ENCODE results near the gene OR2W1.

Gene OR2W1, protein sequence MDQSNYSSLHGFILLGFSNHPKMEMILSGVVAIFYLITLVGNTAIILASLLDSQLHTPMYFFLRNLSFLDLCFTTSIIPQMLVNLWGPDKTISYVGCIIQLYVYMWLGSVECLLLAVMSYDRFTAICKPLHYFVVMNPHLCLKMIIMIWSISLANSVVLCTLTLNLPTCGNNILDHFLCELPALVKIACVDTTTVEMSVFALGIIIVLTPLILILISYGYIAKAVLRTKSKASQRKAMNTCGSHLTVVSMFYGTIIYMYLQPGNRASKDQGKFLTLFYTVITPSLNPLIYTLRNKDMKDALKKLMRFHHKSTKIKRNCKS

DNA sequence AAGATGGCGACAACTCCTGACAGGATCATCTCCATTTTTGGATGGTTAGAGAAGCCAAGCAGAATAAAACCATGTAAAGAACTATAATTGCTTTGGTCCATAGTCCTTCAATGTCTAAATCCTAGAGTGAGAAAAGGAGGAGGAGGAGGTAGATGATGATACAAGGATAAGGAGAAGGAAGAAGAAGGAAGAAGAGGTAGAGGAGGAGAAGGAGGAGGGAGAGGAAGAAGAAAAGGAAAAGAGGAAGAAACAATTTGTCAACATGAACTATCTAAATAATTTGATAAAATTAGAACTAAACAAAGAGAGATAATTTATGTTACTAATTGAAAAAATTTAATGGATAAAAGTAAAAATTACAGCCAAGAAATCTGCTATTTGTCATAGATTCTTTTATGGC lies at the start of gene OR2W1:
TSS of gene OR2W1 (minus strand) at position 101 of the 400 bp plus-strand sequence. CDS start at position 101, 0 bp downstream.
- no peak for DNase-seq

DNA sequence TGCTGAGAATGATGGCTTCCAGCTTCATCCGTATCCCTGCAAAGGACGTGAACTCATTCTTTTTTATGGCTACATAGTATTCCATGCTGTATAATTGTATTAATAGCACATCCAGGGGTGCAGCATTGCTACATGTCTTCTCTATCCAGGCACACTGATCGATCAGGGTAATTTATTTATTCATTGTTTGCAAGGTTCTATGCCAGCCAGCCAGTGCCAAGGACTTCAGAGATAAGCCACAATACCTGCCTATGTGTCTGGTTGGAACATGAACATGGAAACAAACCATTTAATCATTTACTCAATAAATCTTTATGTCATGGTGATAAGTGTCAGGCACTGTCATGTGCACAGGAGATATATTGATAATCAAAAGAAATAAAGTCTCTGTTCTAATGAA lies 48.0 kb upstream of the OR2W1 start:
- no peak for DNase-seq

DNA sequence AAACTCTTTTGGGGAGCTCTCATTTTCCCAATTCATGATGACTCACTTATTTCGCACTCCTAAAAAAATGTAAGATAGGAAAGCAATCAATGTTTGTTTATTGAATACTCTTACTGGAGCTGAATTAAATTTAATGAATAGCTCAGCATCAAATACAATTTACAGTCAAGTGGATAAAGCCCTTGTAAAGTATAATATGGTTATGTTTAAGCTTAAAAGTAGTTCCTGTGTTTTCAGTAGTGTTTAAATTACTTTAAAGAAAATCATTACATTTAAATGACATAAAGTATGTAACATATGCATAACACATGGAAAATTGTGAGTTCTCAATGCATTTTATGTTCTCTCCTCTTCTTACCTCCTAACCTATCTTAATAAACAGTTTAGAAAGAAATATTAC lies 42.2 kb upstream of the OR2W1 start, which contains the start of gene OR2B3:
TSS of gene OR2B3 (minus strand) at position 101 of the 400 bp plus-strand sequence. CDS start at position 36, 65 bp downstream.
- no peak for DNase-seq

DNA sequence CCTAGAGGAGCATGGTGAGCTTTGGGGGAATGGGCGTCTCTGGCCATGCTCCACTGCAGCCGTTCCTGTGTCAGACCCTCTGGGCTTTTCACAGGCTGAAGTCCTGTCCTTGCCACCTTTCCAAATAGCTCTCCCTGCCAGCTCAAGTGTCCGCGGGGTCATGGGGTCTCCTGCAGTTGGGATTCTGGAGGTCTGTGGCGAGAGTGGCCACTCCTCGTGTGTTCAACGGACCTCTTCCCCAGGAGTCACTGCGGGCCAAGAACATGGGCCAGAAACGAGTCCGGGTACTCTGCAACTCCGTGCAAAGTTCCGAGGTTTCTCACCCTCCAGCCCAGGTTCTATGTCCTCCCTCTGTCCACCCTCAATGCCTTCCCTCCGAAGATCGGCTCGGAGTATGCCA lies 37.5 kb upstream of the OR2W1 start:
- DNase-seq, result no peak

DNA sequence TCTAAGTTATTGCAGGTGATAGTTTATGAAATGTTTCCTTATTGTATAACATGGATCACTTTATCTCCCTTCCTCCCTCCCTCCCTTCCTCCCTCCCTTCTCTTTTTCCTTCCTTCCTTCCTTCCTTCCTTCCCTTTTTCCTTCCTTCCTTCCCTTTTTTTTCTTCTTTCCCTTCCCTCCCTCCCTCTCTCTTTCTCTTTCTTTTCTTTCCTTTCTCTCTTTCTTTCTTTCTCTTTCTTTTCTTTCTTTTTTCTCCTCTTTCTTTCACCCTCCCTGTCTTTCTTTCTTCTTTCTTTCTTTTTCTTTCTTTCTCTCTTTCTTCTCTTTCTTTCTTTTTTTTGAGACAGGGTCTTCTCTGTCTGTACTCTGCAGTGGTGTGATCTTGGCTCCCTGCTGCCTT lies 36.3 kb upstream of the OR2W1 start:
- DNase-seq, result no peak

DNA sequence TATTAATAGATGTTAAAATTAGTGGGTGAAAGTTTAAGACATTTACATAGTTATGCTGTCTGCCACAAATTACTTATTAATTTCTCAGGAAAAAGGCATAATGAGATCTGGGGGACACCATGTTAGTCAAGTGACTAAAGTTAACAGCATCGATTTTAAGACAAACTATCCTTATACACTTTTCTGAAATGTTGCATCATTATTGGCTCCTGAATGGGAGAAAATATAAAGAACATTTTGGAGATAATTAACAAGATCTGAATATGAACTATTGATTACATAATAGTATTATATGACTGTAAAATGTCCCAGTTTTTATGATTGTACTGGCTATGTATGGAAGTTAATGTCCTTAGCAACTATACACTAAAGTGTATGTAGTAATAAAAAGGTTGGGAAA lies 34.2 kb upstream of the OR2W1 start:
- no peak for DNase-seq

DNA sequence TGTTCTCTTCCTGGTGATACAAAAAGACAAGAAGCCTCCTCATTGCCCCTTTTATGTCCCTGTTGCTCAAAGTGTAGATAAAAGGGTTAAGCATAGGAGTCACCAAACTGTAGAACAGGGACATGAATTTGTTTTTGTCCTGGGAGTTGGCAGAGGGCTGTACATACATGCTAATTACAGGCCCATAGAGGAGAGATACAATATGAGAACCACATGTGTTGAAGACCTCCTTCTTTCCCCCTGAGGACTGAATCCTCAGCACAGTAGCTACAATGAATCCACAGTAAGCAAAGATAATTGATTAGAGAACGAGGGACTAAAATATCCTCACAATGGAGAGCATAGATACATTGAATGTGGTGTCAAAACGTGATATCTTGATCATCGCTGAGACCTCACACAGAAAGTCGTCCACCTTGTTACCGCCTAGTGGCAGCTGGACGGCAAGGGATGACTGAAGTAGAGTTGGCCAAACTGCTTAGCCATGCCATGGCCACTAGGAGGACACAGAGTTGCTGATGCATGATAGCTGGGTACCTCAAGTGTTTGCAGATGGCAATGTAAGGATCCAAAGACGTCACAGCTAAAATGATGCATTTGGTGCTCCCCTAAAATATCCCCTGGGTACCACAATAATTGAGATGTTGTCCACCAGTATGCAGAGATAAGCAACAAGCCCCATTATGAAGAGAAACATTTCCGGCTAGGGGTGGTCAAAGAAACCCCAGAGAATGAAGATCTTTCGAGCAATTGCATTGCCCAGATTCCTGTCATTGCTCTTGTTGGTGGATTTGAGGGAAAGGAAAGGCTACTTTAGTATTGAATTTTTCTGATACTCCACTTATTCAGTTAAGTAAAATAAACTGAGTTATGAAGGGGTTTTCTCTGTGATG lies 27.1 kb upstream of the OR2W1 start:
- DNase-seq, result peak; percentile 1

DNA sequence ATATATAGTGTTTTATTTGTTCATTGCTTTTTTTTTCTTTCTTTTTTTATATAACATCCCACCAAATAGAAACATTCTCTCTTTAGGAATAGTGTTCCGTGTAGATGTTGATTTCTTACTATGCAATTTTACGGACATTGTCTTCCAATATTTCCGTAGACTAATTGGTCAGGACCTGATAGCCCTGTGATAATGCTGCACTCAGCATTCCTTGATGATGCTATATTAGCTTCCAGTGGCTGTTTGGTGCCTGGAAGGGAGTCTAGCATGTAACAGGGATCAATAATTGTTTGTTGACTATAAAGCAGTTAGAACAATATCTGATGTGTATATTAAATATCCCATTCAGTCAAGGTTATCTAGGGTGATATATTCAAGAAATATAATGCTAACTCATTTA lies 6.7 kb upstream of the OR2W1 start:
- DNase-seq, result no peak

DNA sequence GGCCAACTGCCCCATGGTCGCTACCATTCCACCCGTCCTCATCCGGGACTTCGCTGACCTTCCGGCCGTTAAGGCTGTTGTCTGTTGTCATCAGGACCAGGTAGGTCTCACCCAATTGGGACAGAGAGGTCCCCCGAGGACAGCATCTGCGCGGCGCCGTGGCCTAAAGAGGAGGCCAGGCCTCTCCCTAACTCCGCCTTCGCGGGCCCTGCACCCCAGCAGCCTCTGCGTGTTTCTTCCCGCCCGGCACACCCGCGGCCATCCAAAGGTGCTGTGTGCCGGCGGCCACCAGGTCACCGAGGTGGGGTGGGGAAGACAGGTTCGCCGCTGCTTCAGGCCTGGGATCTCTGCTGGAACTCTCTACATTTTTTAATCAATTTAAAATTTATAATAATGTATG lies 9.0 kb downstream of the OR2W1 start:
- DNase-seq, result no peak

DNA sequence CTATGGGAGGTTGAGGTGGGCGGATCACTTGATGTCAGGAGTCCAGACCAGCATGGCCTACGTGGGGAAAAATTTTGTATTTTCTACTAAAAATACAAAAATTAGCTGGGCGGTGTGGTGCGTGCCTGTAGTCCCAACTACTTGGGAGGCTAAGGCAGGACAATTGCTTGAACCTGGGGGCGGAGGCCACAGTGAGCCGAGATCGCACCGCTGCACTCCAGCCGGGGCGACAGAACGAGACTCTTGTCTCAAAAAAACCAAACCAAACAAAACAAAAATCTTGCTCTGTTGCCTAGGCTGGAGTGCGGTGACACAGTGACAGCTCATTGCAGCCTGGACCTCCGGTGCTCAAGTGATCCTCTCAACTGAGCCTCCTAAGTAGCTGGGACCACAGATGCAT lies 16.2 kb downstream of the OR2W1 start:
- DNase-seq, result no peak

DNA sequence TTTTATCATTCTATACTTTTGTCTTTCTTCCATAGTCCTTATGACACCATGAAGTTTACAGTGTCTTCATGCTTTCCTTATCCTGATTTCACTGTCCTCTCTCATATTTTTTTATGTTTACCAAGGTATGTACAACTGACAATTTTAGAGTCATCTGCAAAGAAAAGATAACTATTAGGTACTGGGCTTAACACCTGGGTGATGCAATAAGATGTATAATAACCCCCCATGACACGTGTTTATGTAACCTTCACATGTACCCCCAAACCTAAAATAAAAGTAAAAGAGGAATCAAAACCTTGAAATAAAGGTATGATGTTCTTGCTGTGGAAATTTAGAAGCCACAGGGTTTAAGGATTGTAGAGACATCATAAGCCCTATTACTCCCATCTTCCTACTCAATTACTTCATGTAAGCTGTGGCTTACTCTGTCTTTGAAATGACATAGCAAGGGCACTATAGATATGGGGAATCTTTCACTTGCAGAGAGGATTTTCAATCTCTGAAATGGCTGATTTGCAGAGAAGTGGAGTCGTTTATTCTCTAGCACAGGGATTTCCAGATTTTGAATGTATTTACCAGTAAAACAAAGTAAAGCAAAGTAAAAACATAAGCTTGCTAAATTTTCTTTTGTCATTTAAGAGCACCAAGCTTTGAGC lies 18.9 kb downstream of the OR2W1 start:
- no peak for DNase-seq

DNA sequence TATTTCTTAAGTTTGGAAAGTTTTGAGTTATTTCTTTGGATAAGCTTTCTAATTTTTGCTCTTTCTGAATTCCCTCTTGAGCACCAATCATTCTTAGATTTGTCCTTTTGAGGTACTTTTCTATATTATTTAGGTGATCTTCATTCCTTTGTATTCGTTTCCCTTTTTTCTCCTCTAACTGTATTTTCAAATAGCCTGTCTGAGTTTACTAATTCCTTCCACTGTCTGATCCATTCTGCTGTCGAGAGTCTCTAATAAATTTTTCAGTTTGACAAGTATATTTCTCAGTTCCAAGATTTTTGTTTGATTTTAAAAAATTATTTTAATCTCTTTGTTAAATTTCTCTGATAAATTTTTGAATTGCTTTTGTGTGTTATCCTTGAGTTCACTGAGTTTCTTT lies 23.5 kb downstream of the OR2W1 start:
- no peak for DNase-seq

DNA sequence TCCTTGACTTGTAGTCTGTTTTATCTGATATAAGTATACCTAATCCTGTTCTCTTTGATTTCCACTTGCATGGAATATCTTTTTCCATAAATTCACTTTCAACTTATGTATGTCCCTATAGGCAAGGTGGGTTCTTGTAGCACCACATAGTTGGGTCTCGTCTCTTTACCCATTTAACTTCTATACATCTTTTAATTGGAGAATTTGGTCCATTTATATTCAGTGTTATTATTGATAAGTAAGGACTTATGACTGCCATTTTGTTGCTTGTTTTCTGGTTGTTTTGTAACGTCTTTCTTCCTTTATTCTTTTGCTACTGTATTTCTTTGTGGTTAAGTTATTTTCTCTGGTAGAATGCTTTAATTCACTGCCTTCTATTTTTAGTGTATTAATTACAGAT lies 25.3 kb downstream of the OR2W1 start:
- no peak for DNase-seq

DNA sequence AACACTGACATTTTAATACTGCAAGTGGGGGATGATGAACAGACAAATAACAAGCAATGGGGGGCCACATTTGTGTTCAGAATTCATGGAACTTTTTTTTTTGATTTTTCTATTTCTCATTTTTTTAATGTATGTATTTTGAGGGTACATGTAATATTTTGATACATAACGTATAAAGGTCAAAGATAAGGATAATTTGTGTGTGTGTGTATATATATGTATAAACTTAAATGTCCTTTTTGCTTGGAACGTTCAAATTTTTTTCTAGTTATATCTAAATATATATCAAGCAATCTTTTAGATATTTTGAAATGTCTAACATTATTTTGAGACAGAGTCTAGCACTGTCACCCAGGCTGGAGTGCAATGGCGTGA lies 27.6 kb downstream of the OR2W1 start:
- no peak for DNase-seq

DNA sequence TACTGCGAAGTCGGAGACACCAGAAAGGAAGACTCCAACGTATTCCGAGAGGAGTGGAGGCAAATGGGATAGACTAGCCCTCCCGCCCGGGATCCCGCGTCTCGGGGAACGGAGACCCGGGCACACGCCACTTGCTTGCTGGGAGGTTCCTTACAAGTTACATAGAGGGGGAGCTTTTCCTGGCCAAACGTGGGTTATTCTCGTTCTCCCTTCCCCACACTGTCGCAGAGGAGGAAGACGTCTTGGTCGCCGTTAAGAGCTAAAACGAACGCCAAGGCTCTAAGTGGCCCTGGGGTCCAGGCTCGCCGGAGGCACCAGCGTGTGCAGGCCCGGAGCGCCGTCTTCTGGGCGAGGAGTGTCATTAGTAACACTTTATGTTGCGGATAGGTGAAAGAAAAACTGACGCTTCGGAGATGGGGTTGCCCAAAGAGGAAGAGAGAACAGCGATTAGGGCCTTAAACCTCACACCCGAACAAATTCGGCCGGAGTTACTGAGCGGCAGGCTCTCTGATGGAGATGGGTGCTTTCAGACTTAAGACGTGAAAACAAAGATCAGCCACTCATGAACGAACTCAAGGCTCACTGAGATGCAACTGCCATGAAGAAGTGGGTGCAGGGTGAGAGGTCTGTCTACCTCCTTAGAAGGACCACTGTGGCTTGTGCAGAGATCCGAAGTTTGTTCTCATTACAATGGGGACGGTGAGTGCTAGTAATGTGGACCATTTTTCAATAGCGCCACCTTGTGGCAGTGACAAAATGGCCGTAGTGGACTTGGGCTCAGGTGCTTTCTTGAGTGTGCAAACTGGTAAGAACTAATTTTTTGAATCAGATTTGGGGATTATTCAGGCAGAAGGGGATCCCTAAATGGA lies 28.2 kb downstream of the OR2W1 start:
- DNase-seq, result peak; percentile 85

DNA sequence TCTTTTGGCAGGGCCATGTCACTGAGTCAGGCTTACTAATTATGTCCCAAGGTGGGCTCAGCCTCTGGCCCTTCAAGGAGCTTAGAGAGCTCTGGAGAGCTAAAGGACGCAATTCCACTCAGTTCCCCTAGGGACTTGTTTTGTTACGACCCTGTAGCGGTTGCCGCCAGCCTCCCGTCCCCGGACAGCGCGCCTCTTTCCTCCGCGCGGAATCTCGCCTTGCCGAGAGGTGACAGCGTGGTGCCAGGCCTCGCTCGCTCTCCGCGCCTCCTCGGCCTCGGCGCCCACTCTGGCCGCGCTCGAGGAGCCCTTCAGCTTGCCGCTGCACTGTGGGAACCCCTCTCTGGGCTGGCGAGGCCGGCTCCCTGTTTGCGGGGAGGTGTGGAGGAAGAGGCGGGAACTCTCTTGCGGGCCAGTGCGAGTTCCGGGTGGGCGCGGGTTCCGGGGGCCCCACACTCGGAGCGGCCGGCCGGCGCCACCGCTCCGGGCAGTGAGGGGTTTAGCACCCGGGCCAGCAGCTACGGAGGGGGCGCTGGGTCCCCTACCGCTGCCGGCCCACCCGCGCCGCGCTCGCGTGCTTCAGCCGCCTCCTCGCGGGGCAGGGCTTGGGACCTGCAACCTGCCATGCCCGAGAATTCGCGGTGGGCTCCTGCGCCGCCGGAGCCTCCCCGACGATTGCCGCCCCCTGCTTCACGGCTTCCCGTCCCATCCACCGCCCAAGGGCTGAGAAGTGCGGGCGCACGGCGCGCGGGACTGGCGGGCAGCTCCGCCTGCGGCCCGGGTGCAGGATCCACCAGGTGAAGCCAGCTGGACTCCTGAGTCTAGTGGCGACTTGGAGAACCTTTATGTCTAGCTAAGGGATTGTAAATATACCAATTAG lies 30.0 kb downstream of the OR2W1 start:
- DNase-seq, result no peak

DNA sequence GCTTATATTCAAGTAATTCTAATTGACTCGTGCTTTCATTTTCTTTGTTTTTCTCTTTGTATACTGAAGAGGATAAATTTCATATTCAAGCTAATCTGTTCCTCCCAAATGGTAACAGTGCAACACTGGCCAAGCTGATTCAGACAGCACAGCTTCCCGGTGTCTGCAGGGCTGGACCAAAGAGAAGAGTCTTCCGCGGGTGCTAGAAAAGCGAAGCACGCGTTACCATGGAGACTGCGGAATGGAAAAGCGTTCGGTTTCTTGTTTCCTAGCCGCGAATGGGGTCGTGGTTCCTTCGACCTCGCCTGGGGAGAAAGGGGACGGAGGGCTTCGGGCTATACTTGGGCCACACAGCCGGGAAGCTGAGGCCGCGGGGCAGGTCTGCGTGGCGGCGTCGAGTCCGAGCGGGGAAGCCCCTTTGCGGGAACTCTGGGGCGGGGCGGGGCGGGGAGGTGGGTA lies 33.7 kb downstream of the OR2W1 start:
- DNase-seq, result peak; percentile 48

DNA sequence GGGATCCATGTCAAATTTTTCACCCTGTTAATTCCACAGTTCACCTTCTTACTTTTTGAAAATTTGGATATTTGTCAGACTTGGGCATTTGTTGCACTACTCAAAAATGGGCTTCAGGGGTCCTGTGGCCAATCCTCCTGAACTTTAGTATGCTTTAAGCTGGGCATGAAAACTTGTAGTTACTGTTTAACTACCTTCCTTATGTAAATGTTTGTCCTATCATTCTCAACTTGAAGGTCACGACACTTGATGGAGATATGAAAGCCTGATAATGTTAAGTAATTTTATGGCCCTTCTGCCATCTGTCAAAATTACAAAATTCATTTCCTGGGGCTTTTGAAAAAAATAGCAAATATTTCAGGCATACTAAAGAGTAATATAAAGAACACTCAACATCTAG lies 35.6 kb downstream of the OR2W1 start:
- DNase-seq, result no peak

DNA sequence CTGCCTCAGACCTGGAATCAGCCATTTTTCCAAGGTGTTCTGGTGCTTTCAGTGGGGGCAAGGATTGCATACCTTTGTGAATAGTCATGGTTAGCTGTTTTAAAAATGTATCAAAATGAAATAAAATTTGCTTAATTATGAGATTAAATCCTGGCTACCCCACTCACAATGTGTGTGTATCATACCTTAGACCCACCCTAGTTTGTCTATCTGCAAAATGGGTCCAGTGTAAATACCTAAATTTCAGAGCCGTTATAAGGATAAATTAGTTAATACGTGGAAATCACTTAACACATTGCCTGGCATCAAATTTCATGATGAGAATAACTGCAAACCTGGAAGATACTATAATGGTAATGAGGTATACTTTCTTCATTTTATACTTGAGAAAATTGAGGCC lies 36.9 kb downstream of the OR2W1 start:
- DNase-seq, result no peak

DNA sequence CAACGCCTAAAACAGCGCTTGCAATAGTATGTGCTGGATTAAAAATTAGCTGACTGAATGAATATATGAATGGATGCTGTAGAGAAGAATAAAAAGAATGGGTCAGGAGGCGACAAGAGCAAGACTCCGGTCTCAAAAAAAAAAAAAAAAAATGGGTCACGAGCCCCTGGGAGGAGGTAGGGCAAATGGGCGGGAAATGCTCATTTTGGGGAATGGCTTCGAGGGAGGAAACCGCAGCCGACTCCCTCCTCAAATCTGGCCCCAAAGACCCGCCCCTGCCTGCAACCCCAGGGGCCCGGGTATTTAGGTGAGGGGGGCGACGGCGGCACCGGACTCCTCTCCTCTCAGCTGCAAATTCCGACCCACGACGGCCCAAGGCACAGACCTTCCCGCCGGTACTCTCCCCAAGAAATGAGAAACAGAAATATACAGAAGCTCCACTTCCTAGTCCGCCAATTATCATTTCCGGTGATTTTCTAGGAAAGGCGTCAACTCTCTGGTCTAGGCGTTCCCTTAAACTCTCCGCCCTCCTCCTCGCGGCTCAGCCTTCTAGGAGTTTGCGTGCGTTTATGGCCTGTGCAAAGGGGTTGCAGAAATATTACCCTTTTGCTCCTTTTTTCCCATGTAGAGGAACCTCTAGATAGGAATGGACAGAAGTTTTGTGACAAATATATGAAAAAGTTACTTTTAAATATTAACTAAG lies 39.6 kb downstream of the OR2W1 start, which contains the start of gene ZNF311:
TSS of gene ZNF311 (minus strand) at position 133 of the 703 bp plus-strand sequence. CDS start 1,361 bp downstream, outside the sequence.
- DNase-seq, result peak; percentile 26
